Cardiac septum (tissue), 1 donor: Measurements from ENCODE around the gene RXRB. TPM values are rescaled to one million over a fixed set of nuclear protein-coding genes. Genes with fewer than 3 reads are reported as not detected.

Source experiments
- microRNA-seq: library from miRNA; unstranded; fragments of <30 nt; microRNA quantifications from one replicate; pipeline ENCODE4 v1.2.0, GENCODE V29; 2020
- total RNA-seq: library from RNA; stranded (reverse); fragmentation: NEBNext Ultra II Directional; extraction: Animal tissue kit (Norgen Biotek cat#: 25700); gene quantifications from one replicate; pipeline ENCODE4 v1.2.1, GENCODE V29; 2021
- donor health status: DM: no; HTN: no; CAD: no.

Gene RXRB
- total RNA-seq, 1 donor from 2014 or later, result 33.5 TPM

Small RNAs within 50 kb of the gene (microRNA-seq; reads per million reads assigned to microRNA genes)
- not detected for gene MIR219A1

Other genes with a start within 250 kb of the RXRB start
- gene HLA-DMA, start 247.6 kb downstream of the RXRB start, total RNA-seq, result 13.7 TPM
- gene BRD2, start 232.1 kb downstream of the RXRB start, total RNA-seq, result 88.7 TPM
- gene HLA-DOA, start 191.1 kb downstream of the RXRB start, total RNA-seq, result 1.6 TPM
- gene HLA-DPA1, start 127.0 kb downstream of the RXRB start, total RNA-seq, result 35.8 TPM
- gene HLA-DPB1, start 124.7 kb downstream of the RXRB start, total RNA-seq, result 32.8 TPM
- gene COL11A2, start 8.2 kb downstream of the RXRB start, total RNA-seq, result 1.7 TPM
- gene SLC39A7, start 202 bp upstream of the RXRB start, total RNA-seq, result 62.4 TPM
- gene HSD17B8, start 4.0 kb upstream of the RXRB start, total RNA-seq, result 9.9 TPM
- gene RING1, start 7.8 kb upstream of the RXRB start, total RNA-seq, result 24.5 TPM
- gene VPS52, start 71.2 kb upstream of the RXRB start, total RNA-seq, result 32.5 TPM
- 753 TPM for gene RPS18, start 71.4 kb upstream of the RXRB start, total RNA-seq
- 9.3 TPM for gene B3GALT4, start 76.5 kb upstream of the RXRB start, total RNA-seq
- 18.8 TPM for gene WDR46, start 88.6 kb upstream of the RXRB start, total RNA-seq
- gene PFDN6, start 88.9 kb upstream of the RXRB start, total RNA-seq, result 35.1 TPM
- 46.9 TPM for gene RGL2, start 98.3 kb upstream of the RXRB start, total RNA-seq
- 85.8 TPM for gene TAPBP, start 113.4 kb upstream of the RXRB start, total RNA-seq
- gene ZBTB22, start 117.1 kb upstream of the RXRB start, total RNA-seq, result 19.9 TPM
- gene DAXX, start 122.3 kb upstream of the RXRB start, total RNA-seq, result 19.8 TPM
- gene KIFC1, start 191.2 kb upstream of the RXRB start, total RNA-seq, result 0.24 TPM
- gene PHF1, start 210.3 kb upstream of the RXRB start, total RNA-seq, result 74.8 TPM
- 94.6 TPM for gene CUTA, start 217.4 kb upstream of the RXRB start, total RNA-seq
- gene SYNGAP1, start 219.4 kb upstream of the RXRB start, total RNA-seq, result 9.0 TPM